Measurements from ENCODE around the gene BST2.

BST2 gene

GRCh38 chr19:17406887-17407196 is 1.4 kb upstream of the BST2 start:
- peaks cover 38% of the 10 kb centered on the region for H3K4me1 ChIP-seq (ENCODE audit: insufficient read depth, low read length, severe bottlenecking)
- no peaks in the 10 kb centered on the region for H3K27me3 ChIP-seq (ENCODE audit: insufficient read depth, low read length)
- peaks cover 11% of the 10 kb centered on the region for H3K79me2 ChIP-seq (ENCODE audit: insufficient read depth, low read length)
- H3K4me3 ChIP-seq (ENCODE audit: low read depth, low read length, poor library complexity, severe bottlenecking), result peak overlapping the region; percentile 69
- no peaks in the 10 kb centered on the region for H3K9me2 ChIP-seq (ENCODE audit: low read depth, low read length)
- H4K20me1 ChIP-seq (ENCODE audit: insufficient read depth, low read length), result no peaks in the 10 kb centered on the region
- H3K9ac ChIP-seq (ENCODE audit: low read length), result peak overlapping the region; percentile 70
- H2AFZ ChIP-seq (ENCODE audit: low read length), result no peak overlapping the region
- H3K27ac ChIP-seq (ENCODE audit: low read depth, low read length, poor library complexity, severe bottlenecking), result peak overlapping the region; percentile 85
- no peak for TF ChIP-seq EZH2 (IDR thresholded peaks at IDR 0.05; ENCODE audit: borderline replicate concordance, low read length)
- TF ChIP-seq CTCF (IDR thresholded peaks at IDR 0.05; ENCODE audit: low read length), result no peak
- no peaks in the 10 kb centered on the region for H3F3A ChIP-seq (ENCODE audit: insufficient read depth, low read length)
- peaks cover 17% of the 10 kb centered on the region for H3K36me3 ChIP-seq (ENCODE audit: insufficient read depth, low read length)
- peak overlapping the region; percentile 94 for H3K4me2 ChIP-seq (ENCODE audit: low read length)
- no peaks in the 10 kb centered on the region for H3K9me3 ChIP-seq (ENCODE audit: low read length)

GRCh38 chr19:17406046-17406886 is 836 bp upstream of the BST2 start:
- TF ChIP-seq CTCF (IDR thresholded peaks at IDR 0.05; ENCODE audit: low read length) (no peak), EZH2 (IDR thresholded peaks at IDR 0.05; ENCODE audit: borderline replicate concordance, low read length) (no peak)
- Histone ChIP-seq H3K9ac (ENCODE audit: low read length) (peak overlapping the region; percentile 70), H3K4me3 (ENCODE audit: low read depth, low read length, poor library complexity, severe bottlenecking) (peak overlapping the region; percentile 69), H4K20me1 (ENCODE audit: insufficient read depth, low read length) (no peaks in the 10 kb centered on the region), H3K9me2 (ENCODE audit: low read depth, low read length) (no peaks in the 10 kb centered on the region), H3K9me3 (ENCODE audit: low read length) (no peaks in the 10 kb centered on the region), H3F3A (ENCODE audit: insufficient read depth, low read length) (no peaks in the 10 kb centered on the region), H2AFZ (ENCODE audit: low read length) (no peak overlapping the region), H3K79me2 (ENCODE audit: insufficient read depth, low read length) (peaks cover 11% of the 10 kb centered on the region), H3K4me2 (ENCODE audit: low read length) (peak overlapping the region; percentile 94), H3K36me3 (ENCODE audit: insufficient read depth, low read length) (peaks cover 16% of the 10 kb centered on the region), H3K27me3 (ENCODE audit: insufficient read depth, low read length) (no peaks in the 10 kb centered on the region), H3K27ac (ENCODE audit: low read depth, low read length, poor library complexity, severe bottlenecking) (peak overlapping the region; percentile 85), H3K4me1 (ENCODE audit: insufficient read depth, low read length, severe bottlenecking) (peaks cover 34% of the 10 kb centered on the region)

GRCh38 chr19:17404621-17405249 is 695 bp downstream of the BST2 start:
- Histone ChIP-seq H4K20me1 (ENCODE audit: insufficient read depth, low read length) (no peaks in the 10 kb centered on the region), H3K27ac (ENCODE audit: low read depth, low read length, poor library complexity, severe bottlenecking) (peak overlapping the region; percentile 85), H3K4me2 (ENCODE audit: low read length) (peak overlapping the region; percentile 94), H3K9me2 (ENCODE audit: low read depth, low read length) (no peaks in the 10 kb centered on the region), H3K9ac (ENCODE audit: low read length) (peak overlapping the region; percentile 70), H3K36me3 (ENCODE audit: insufficient read depth, low read length) (peaks cover 26% of the 10 kb centered on the region), H3K4me1 (ENCODE audit: insufficient read depth, low read length, severe bottlenecking) (peaks cover 34% of the 10 kb centered on the region), H3K4me3 (ENCODE audit: low read depth, low read length, poor library complexity, severe bottlenecking) (peak overlapping the region; percentile 69), H3K79me2 (ENCODE audit: insufficient read depth, low read length) (peaks cover 11% of the 10 kb centered on the region), H3F3A (ENCODE audit: insufficient read depth, low read length) (no peaks in the 10 kb centered on the region), H3K27me3 (ENCODE audit: insufficient read depth, low read length) (no peaks in the 10 kb centered on the region), H3K9me3 (ENCODE audit: low read length) (no peaks in the 10 kb centered on the region), H2AFZ (ENCODE audit: low read length) (no peak overlapping the region)
- TF ChIP-seq CTCF (IDR thresholded peaks at IDR 0.05; ENCODE audit: low read length), result no peak
- TF ChIP-seq EZH2 (IDR thresholded peaks at IDR 0.05; ENCODE audit: borderline replicate concordance, low read length), result no peak
